ENCODE data around the gene LRRK1.

Gene LRRK1

DNA sequence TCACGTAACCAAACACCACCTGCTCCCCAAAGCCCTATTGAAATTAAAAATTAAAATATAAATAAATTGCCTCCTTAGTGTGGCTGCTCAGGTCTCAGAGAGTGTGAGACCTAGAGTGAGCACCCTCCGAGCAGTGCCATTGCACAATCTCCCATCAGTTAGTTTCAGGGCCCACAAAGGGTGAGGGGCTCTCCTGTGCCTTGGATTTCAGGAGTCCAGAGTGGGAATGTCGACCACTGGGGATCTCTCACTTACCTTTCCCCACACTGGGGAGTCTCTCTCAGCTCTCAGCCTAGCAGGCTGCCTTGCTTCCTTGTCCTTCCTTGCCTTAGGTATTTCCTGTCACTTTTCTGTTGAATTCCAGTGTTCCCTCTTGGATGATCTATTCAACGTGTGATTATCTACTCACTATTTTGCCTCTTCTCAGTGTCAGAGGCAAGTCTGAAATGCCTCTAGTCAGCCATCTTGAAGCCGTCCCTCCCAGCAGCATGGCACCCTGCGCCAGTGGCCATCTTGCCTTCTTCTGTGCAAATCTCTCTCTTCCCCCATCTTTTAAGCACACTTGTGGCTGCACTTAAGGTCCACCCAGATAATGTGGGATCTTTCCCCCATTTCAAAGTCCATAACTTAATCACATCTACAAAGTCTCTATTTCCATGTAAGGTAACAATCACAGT is 119.3 kb downstream of the LRRK1 start:
- H3K27me3 ChIP-seq (ENCODE audit: control insufficient read depth, low read length): no peaks in the 10 kb centered on the region
- peaks cover 20% of the 10 kb centered on the region for H3K4me1 ChIP-seq (ENCODE audit: control insufficient read depth, low read length)
- H3K4me3 ChIP-seq (ENCODE audit: low read length): no peak overlapping the region
- H3K36me3 ChIP-seq (ENCODE audit: control insufficient read depth, low read length): peaks cover 96% of the 10 kb centered on the region
- peaks cover 8% of the 10 kb centered on the region; the same call in 1 of the 2 replicates for H3F3A ChIP-seq (ENCODE audit: control insufficient read depth, insufficient read depth)
- H3K9me3 ChIP-seq (ENCODE audit: control insufficient read depth, insufficient read depth, low read length): peaks cover 12% of the 10 kb centered on the region; the same call in 1 of the 2 replicates
- TF ChIP-seq, protein P1, sequence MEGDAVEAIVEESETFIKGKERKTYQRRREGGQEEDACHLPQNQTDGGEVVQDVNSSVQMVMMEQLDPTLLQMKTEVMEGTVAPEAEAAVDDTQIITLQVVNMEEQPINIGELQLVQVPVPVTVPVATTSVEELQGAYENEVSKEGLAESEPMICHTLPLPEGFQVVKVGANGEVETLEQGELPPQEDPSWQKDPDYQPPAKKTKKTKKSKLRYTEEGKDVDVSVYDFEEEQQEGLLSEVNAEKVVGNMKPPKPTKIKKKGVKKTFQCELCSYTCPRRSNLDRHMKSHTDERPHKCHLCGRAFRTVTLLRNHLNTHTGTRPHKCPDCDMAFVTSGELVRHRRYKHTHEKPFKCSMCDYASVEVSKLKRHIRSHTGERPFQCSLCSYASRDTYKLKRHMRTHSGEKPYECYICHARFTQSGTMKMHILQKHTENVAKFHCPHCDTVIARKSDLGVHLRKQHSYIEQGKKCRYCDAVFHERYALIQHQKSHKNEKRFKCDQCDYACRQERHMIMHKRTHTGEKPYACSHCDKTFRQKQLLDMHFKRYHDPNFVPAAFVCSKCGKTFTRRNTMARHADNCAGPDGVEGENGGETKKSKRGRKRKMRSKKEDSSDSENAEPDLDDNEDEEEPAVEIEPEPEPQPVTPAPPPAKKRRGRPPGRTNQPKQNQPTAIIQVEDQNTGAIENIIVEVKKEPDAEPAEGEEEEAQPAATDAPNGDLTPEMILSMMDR (IDR thresholded peaks at IDR 0.05; ENCODE audit: low read depth, low read length, poor library complexity, severe bottlenecking): no peak
- TF ChIP-seq EZH2phosphoT487 (IDR thresholded peaks at IDR 0.05; ENCODE audit: borderline replicate concordance, low read length): no peak
- peaks cover 64% of the 10 kb centered on the region for H3K79me2 ChIP-seq (ENCODE audit: control insufficient read depth, low read length)
- no peak overlapping the region for H3K4me2 ChIP-seq (ENCODE audit: low read length)
- no peak overlapping the region for H3K27ac ChIP-seq (ENCODE audit: low read depth, low read length)
- H4K20me1 ChIP-seq (ENCODE audit: control insufficient read depth, insufficient read depth, low read depth, low read length): 0 out of 2 replicates have a peak, but pooled peaks cover 12% of the 10 kb centered on the region
- no peaks in the 10 kb centered on the region for H3K9me2 ChIP-seq (replicated peaks; ENCODE audit: control insufficient read depth, low read length)

DNA sequence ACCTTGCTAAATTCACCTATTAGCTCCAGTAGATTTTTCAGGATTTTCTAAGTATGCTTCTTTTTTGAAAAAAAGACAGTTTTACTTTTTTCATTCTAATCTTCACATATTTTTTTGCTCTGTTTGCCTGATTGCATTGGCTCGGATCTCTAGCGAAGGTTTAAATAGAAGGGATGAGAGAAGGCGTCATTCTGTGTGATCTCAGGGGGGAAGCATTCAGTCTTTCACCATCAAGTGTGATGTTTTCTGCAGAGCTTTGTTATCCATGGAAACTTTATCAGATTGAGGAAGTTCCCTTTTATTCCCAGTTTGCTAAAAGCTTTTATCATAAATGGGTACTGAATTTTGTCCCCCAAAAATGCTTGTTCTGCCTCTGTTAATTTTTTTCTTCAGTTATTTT is 120.3 kb downstream of the LRRK1 start:
- H3K9me3 ChIP-seq (ENCODE audit: control insufficient read depth, insufficient read depth, low read length): 0 out of 2 replicates have a peak, but pooled peaks cover 3% of the 10 kb centered on the region
- peaks cover 96% of the 10 kb centered on the region for H3K36me3 ChIP-seq (ENCODE audit: control insufficient read depth, low read length)
- no peaks in the 10 kb centered on the region for H3K27me3 ChIP-seq (ENCODE audit: control insufficient read depth, low read length)
- H4K20me1 ChIP-seq (ENCODE audit: control insufficient read depth, insufficient read depth, low read depth, low read length): 0 out of 2 replicates have a peak, but pooled peaks cover 12% of the 10 kb centered on the region
- no peak overlapping the region for H3K27ac ChIP-seq (ENCODE audit: low read depth, low read length)
- H3K4me1 ChIP-seq (ENCODE audit: control insufficient read depth, low read length): peaks cover 14% of the 10 kb centered on the region
- no peak overlapping the region for H3K4me2 ChIP-seq (ENCODE audit: low read length)
- H3K79me2 ChIP-seq (ENCODE audit: control insufficient read depth, low read length): peaks cover 54% of the 10 kb centered on the region
- H3K9me2 ChIP-seq (replicated peaks; ENCODE audit: control insufficient read depth, low read length): no peaks in the 10 kb centered on the region
- H3K4me3 ChIP-seq (ENCODE audit: low read length): no peak overlapping the region
- peaks cover 8% of the 10 kb centered on the region; the same call in 1 of the 2 replicates for H3F3A ChIP-seq (ENCODE audit: control insufficient read depth, insufficient read depth)
- TF ChIP-seq, protein P1 (IDR thresholded peaks at IDR 0.05; ENCODE audit: low read depth, low read length, poor library complexity, severe bottlenecking): no peak

DNA sequence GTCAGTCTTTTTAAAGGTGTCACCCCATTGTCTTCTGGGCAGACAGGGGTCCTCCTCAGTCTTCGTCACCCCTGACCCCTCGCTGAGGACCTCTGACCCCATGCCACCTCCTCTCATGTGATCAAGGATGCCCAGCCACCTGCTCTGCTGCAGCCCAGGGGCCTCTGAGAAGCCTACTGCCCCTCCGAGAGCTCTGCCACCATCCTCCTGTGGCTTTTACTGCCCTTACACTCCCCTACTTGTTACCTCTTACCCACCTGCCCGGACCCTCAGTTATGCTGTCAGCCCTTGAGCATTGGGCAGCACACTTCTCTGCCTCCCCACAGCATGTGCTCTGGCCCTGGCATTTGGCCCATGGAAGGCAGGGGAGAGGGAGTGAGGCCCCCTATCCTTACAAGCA is 123.2 kb downstream of the LRRK1 start:
- Histone ChIP-seq H3K9me3 (ENCODE audit: control insufficient read depth, insufficient read depth, low read length) (no peaks in the 10 kb centered on the region), H3K36me3 (ENCODE audit: control insufficient read depth, low read length) (peaks cover 96% of the 10 kb centered on the region), H3K4me2 (ENCODE audit: low read length) (no peak overlapping the region), H3K79me2 (ENCODE audit: control insufficient read depth, low read length) (peaks cover 25% of the 10 kb centered on the region), H4K20me1 (ENCODE audit: control insufficient read depth, insufficient read depth, low read depth, low read length) (0 out of 2 replicates have a peak, but pooled peaks cover 12% of the 10 kb centered on the region), H3K27ac (ENCODE audit: low read depth, low read length) (no peak overlapping the region), H3K27me3 (ENCODE audit: control insufficient read depth, low read length) (no peaks in the 10 kb centered on the region), H3F3A (ENCODE audit: control insufficient read depth, insufficient read depth) (peaks cover 4% of the 10 kb centered on the region; the same call in 1 of the 2 replicates), H3K4me3 (ENCODE audit: low read length) (no peak overlapping the region), H3K4me1 (ENCODE audit: control insufficient read depth, low read length) (no peaks in the 10 kb centered on the region), H3K9me2 (replicated peaks; ENCODE audit: control insufficient read depth, low read length) (no peaks in the 10 kb centered on the region)
- TF ChIP-seq, protein P1 (IDR thresholded peaks at IDR 0.05; ENCODE audit: low read depth, low read length, poor library complexity, severe bottlenecking): no peak
- TF ChIP-seq EZH2phosphoT487 (IDR thresholded peaks at IDR 0.05; ENCODE audit: borderline replicate concordance, low read length): no peak

All from DOHH2 (cell line).